Measurements from ENCODE around the gene KCNQ5. TPM values are rescaled to one million over a fixed set of nuclear protein-coding genes. Genes with fewer than 3 reads are reported as not detected.

The KCNQ5 gene
- total RNA-seq, 1 experiment from 2014 or later, result not detected

DNA sequence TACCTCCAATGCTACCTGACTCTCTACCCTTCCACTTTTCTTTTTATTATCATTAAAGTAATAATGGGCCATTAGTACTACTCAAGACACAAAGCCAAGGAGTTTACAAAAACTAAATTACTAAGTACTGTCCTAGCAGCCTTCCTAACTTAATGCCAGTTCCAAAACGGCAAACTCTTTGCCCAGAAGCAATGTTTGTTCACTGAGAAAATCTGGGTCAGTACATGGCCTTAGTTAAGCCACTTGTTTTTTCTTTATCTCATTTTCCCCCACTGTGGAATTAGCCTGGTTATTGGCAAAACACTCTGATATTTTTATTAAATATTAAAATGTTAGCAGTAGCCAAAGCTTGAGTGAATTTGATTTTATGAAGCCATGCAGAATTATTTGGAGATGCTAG is 242.4 kb downstream of the KCNQ5 start:
- no TSS peak for BruUV-seq (replicated peaks)
- peaks cover 34% of the 10 kb centered on the region for H3K27me3 ChIP-seq (ENCODE audit: insufficient read depth, low read length)

More for the DNA sequence above, 242.4 kb downstream of the KCNQ5 start:
- Histone ChIP-seq H3K79me2 (ENCODE audit: insufficient read depth, low read length) (no peaks in the 10 kb centered on the region), H3K36me3 (ENCODE audit: control insufficient read depth in 1 of 2, insufficient read depth in 2 of 2, low read length in 2 of 2) (no peaks in the 10 kb centered on the region), H4K20me1 (ENCODE audit: insufficient read depth) (no peaks in the 10 kb centered on the region), H2AFZ (ENCODE audit: low read depth, low read length, poor library complexity, severe bottlenecking) (no peak overlapping the region), H3K4me2 (ENCODE audit: low read length) (no peak overlapping the region), H3K4me1 (ENCODE audit: control insufficient read depth in 1 of 2, insufficient read depth in 2 of 2, low read length in 2 of 2) (no peaks in the 10 kb centered on the region), H3K9ac (ENCODE audit: low read length) (no peak overlapping the region), H3K9me3 (ENCODE audit: control insufficient read depth in 1 of 2, insufficient read depth in 1 of 2, low read depth in 1 of 2, low read length in 2 of 2) (no peaks in the 10 kb centered on the region), H3K9me2 (ENCODE audit: insufficient read depth) (no peaks in the 10 kb centered on the region), H3K4me3 (replicated peaks in 1 of 2; ENCODE audit: low read depth in 1 of 2, low read length in 2 of 2) (no peak overlapping the region), H3K27ac (ENCODE audit: low read depth, low read length) (no peak overlapping the region)
- ATAC-seq (no peak), DNase-seq (ENCODE audit: low read depth, low spot score) (no peak)
- ChIA-PET RAD21 (ENCODE audit: low non-redundant PET in 1 of 2, low total read pairs in 2 of 2, uncharacterized antibody in 2 of 2, unreplicated experiment in 2 of 2) (no interaction called here), POLR2A (no interaction called here), CTCF (no interaction called here)
- intact Hi-C loops (cut with micrococcal nuclease), result no loop called here
- TF ChIP-seq RAD21 (IDR thresholded peaks at IDR 0.05; ENCODE audit: low read depth) (no peak), EZH2 (IDR thresholded peaks at IDR 0.05) (no peak), ZNF274 (IDR thresholded peaks at IDR 0.05; ENCODE audit: low read depth, low read length) (no peak), CBX3 (IDR thresholded peaks at IDR 0.05; ENCODE audit: low read depth) (no peak), POLR2AphosphoS5 (IDR thresholded peaks at IDR 0.05; ENCODE audit: low read depth, low read length) (no peak), TCF7L2 (IDR thresholded peaks at IDR 0.05; ENCODE audit: borderline replicate concordance, extremely low read depth, insufficient read depth, insufficient read length) (no peak), MAX (IDR thresholded peaks at IDR 0.05) (no peak), JUND (IDR thresholded peaks at IDR 0.05) (no peak), CEBPB (IDR thresholded peaks at IDR 0.05; ENCODE audit: low read depth) (no peak), SIN3A (IDR thresholded peaks at IDR 0.05; ENCODE audit: low read depth) (no peak), EZH2phosphoT487 (IDR thresholded peaks at IDR 0.05; ENCODE audit: borderline replicate concordance) (no peak), POLR2A (IDR thresholded peaks at IDR 0.05; ENCODE audit: borderline replicate concordance, extremely low read depth, insufficient read depth, insufficient read length) (no peak), SP1 (IDR thresholded peaks at IDR 0.05; ENCODE audit: low read depth) (no peak), ZBTB33 (IDR thresholded peaks at IDR 0.05; ENCODE audit: extremely low read depth, insufficient replicate concordance, low read length) (no peak), FOSL1 (IDR thresholded peaks at IDR 0.05; ENCODE audit: low read depth) (no peak), ELF1 (IDR thresholded peaks at IDR 0.05; ENCODE audit: borderline replicate concordance, low read depth) (no peak), CTCF (IDR thresholded peaks at IDR 0.05 in 2 of 3, conservative IDR thresholded peaks at IDR 0.05 in 1 of 3; ENCODE audit: borderline replicate concordance in 1 of 3, insufficient read depth in 1 of 3, low read depth in 2 of 3, low read length in 2 of 3) (no peak)

Measured in HCT116 (cell line).